Mesendoderm (in vitro differentiated cells): ENCODE measurements around the gene KDM4B.

Experiments
- DNase-seq: peaks from one replicate; pipeline ENCODE4 v3.0.0; 2013
- H2AK5ac ChIP-seq: 2 replicates; pipeline ENCODE4 v1.6.1; 2013; ENCODE audit warnings: low read length, inconsistent platforms
- H2BK120ac ChIP-seq: 2 replicates; pipeline ENCODE4 v1.6.1; 2013; ENCODE audit warnings: low read depth, mild to moderate bottlenecking, low read length, moderate library complexity, mixed read lengths
- H2BK15ac ChIP-seq: replicated peaks from 2 replicates; pipeline ENCODE4 v1.6.1; 2013; ENCODE audit warnings: low read depth, mild to moderate bottlenecking, moderate library complexity
- H2BK5ac ChIP-seq: 2 replicates; pipeline ENCODE4 v1.6.1; 2013; ENCODE audit warnings: low read length, inconsistent platforms
- H3K18ac ChIP-seq: 2 replicates; pipeline ENCODE4 v1.6.1; 2013; ENCODE audit warnings: mild to moderate bottlenecking, low read length, mixed read lengths
- H3K23ac ChIP-seq: one replicate; pipeline ENCODE4 v1.6.1; 2013; ENCODE audit warnings: low read length
- H3K27ac ChIP-seq: 2 replicates; pipeline ENCODE4 v1.5.1; 2013; ENCODE audit warnings: low read depth, mild to moderate bottlenecking, inconsistent platforms, low read length, moderate library complexity
- H3K27me3 ChIP-seq: 2 replicates; pipeline ENCODE4 v1.6.1; 2013; ENCODE audit warnings: low read length, control low read depth, mild to moderate bottlenecking, inconsistent platforms; ENCODE audit not compliant: insufficient read depth, poor library complexity
- H3K36me3 ChIP-seq: 2 replicates; pipeline ENCODE4 v1.6.1; 2013; ENCODE audit warnings: low read length, inconsistent platforms; ENCODE audit not compliant: control insufficient read depth, insufficient read depth
- H3K4ac ChIP-seq: one replicate; pipeline ENCODE4 v1.6.1; 2013; ENCODE audit warnings: low read depth, mild to moderate bottlenecking, low read length, moderate library complexity
- H3K4me1 ChIP-seq: 2 replicates; pipeline ENCODE4 v1.6.1; 2013; ENCODE audit warnings: low read depth, low read length, inconsistent platforms; ENCODE audit not compliant: control insufficient read depth
- H3K4me2 ChIP-seq: 2 replicates; pipeline ENCODE4 v1.6.1; 2013; ENCODE audit warnings: low read length
- H3K4me3 ChIP-seq: 2 replicates; pipeline ENCODE4 v1.5.1; 2013; ENCODE audit warnings: mild to moderate bottlenecking, low read length
- H3K56ac ChIP-seq: one replicate; pipeline ENCODE4 v1.6.1; 2013; ENCODE audit warnings: low read length
- H3K79me1 ChIP-seq: 2 replicates; pipeline ENCODE4 v1.6.1; 2013; ENCODE audit warnings: low read length, inconsistent platforms
- H3K79me2 ChIP-seq: 2 replicates; pipeline ENCODE4 v1.6.1; 2013; ENCODE audit warnings: mild to moderate bottlenecking, low read length; ENCODE audit not compliant: control insufficient read depth, insufficient read depth
- H3K9ac ChIP-seq: 2 replicates; pipeline ENCODE4 v1.6.1; 2013; ENCODE audit warnings: low read length, inconsistent platforms
- H4K5ac ChIP-seq: one replicate; pipeline ENCODE4 v1.6.1; 2013; ENCODE audit warnings: low read length
- H4K8ac ChIP-seq: one replicate; pipeline ENCODE4 v1.6.1; 2013; ENCODE audit warnings: low read depth, mild to moderate bottlenecking, control low read depth, low read length, moderate library complexity
- WGBS: extraction: QIAGEN DNeasy Blood & Tissue Kit; methylation state at CpG from one replicate; pipeline ENCODE4 v1.1.7; 2013; ENCODE audit warnings: low lambda C conversion rate, missing lambda C conversion rate; ENCODE audit not compliant: insufficient coverage; ENCODE audit errors: extremely low coverage; 5-methylcytosine and 5-hydroxymethylcytosine counted together

Gene KDM4B

DNA sequence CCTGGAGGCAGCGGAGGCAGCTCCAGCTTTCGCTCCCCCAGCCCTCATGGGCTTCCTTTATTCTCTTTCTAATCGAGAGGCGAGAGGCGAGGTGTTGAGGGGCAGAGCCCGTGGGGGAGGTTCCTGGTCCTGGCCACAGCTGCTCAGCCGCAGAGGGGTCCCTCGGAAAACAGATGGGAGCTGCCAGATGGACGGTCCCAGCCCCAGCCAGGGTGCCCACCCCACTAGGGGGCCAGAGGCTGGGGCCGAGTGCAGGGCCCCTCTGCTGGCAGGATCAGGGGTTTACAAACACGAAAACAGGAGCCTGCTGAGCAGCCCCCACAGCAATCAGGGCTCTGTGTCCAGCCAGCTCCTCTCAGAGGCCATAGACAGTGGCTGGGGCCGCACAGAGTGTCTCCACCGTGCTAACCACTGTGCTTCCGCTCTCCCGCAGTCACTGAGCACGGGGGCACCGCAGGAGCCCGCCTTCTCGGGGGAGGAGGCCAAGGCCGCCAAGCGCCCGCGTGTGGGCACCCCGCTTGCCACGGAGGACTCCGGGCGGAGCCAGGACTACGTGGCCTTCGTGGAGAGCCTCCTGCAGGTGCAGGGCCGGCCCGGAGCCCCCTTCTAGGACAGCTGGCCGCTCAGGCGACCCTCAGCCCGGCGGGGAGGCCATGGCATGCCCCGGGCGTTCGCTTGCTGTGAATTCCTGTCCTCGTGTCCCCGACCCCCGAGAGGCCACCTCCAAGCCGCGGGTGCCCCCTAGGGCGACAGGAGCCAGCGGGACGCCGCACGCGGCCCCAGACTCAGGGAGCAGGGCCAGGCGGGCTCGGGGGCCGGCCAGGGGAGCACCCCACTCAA lies 182.2 kb downstream of the KDM4B start:
- no peak overlapping the region for H3K18ac ChIP-seq
- DNase-seq: no peak
- WGBS: no CpG with 5 or more reads among the region's 52 CpGs

DNA sequence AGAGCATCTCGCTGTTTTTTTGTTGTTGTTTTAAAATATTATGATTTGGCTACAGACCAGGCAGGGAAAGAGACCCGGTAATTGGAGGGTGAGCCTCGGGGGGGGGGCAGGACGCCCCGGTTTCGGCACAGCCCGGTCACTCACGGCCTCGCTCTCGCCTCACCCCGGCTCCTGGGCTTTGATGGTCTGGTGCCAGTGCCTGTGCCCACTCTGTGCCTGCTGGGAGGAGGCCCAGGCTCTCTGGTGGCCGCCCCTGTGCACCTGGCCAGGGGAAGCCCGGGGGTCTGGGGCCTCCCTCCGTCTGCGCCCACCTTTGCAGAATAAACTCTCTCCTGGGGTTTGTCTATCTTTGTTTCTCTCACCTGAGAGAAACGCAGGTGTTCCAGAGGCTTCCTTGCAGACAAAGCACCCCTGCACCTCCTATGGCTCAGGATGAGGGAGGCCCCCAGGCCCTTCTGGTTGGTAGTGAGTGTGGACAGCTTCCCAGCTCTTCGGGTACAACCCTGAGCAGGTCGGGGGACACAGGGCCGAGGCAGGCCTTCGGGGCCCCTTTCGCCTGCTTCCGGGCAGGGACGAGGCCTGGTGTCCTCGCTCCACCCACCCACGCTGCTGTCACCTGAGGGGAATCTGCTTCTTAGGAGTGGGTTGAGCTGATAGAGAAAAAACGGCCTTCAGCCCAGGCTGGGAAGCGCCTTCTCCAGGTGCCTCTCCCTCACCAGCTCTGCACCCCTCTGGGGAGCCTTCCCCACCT lies 183.3 kb downstream of the KDM4B start:
- Histone ChIP-seq H4K5ac (no peak overlapping the region), H3K27ac (no peak overlapping the region), H3K18ac (no peak overlapping the region), H3K27me3 (no peaks in the 10 kb centered on the region), H2BK15ac (no peak overlapping the region), H4K8ac (no peak overlapping the region), H3K23ac (no peak overlapping the region), H3K4ac (no peak overlapping the region), H3K4me2 (no peak overlapping the region), H3K56ac (no peak overlapping the region), H3K79me2 (no peaks in the 10 kb centered on the region), H3K79me1 (no peaks in the 10 kb centered on the region), H3K4me1 (no peaks in the 10 kb centered on the region), H3K9ac (no peak overlapping the region), H2BK5ac (no peak overlapping the region), H2AK5ac (no peak overlapping the region), H3K36me3 (no peaks in the 10 kb centered on the region), H2BK120ac (no peak overlapping the region), H3K4me3 (no peak overlapping the region)
- DNase-seq: no peak
- no CpG with 5 or more reads among the region's 27 CpGs for WGBS

More for the DNA sequence above, 182.2 kb downstream of the KDM4B start:
- Histone ChIP-seq H3K4me3 (no peak overlapping the region), H4K8ac (no peak overlapping the region), H3K23ac (no peak overlapping the region), H3K27me3 (no peaks in the 10 kb centered on the region), H3K4ac (no peak overlapping the region), H3K27ac (no peak overlapping the region), H3K36me3 (no peaks in the 10 kb centered on the region), H3K4me1 (no peaks in the 10 kb centered on the region), H3K56ac (no peak overlapping the region), H3K79me2 (no peaks in the 10 kb centered on the region), H2BK5ac (no peak overlapping the region), H2BK15ac (no peak overlapping the region), H4K5ac (no peak overlapping the region), H2AK5ac (no peak overlapping the region), H2BK120ac (no peak overlapping the region), H3K4me2 (no peak overlapping the region), H3K79me1 (no peaks in the 10 kb centered on the region), H3K9ac (no peak overlapping the region)

DNA sequence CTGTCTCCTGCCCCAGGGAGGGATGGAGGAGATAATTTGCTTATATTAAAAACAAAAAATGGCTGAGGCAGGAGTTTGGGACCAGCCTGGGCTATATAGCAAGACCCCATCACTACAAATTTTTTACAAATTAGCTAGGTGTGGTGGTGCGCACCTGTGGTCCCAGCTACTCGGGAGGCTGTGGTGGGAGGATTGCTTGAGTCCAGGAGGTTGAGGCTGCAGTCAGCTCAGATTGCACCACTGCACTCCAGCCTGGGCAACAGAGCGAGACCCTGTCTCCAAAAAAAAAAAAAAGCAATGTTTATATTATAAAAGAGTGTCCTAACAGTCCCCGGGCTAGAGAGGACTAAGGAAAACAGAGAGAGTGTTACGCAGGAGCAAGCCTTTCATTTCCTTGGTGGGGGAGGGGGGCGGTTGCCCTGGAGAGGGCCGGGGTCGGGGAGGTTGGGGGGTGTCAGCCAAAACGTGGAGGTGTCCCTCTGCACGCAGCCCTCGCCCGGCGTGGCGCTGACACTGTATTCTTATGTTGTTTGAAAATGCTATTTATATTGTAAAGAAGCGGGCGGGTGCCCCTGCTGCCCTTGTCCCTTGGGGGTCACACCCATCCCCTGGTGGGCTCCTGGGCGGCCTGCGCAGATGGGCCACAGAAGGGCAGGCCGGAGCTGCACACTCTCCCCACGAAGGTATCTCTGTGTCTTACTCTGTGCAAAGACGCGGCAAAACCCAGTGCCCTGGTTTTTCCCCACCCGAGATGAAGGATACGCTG lies 184.0 kb downstream of the KDM4B start:
- H2AK5ac ChIP-seq: no peak overlapping the region
- H3K79me1 ChIP-seq: no peaks in the 10 kb centered on the region
- no CpG with 5 or more reads among the region's 24 CpGs for WGBS
- no peak overlapping the region for H3K23ac ChIP-seq
- no peak overlapping the region for H2BK15ac ChIP-seq
- no peaks in the 10 kb centered on the region for H3K36me3 ChIP-seq
- no peak overlapping the region for H4K8ac ChIP-seq
- H3K79me2 ChIP-seq: no peaks in the 10 kb centered on the region
- no peaks in the 10 kb centered on the region for H3K27me3 ChIP-seq
- no peak overlapping the region for H3K4me2 ChIP-seq
- no peak overlapping the region for H3K56ac ChIP-seq
- H3K18ac ChIP-seq: no peak overlapping the region
- DNase-seq: no peak
- no peak overlapping the region for H2BK120ac ChIP-seq
- no peaks in the 10 kb centered on the region for H3K4me1 ChIP-seq
- H3K9ac ChIP-seq: no peak overlapping the region
- H3K4ac ChIP-seq: no peak overlapping the region
- no peak overlapping the region for H3K27ac ChIP-seq
- H2BK5ac ChIP-seq: no peak overlapping the region
- no peak overlapping the region for H3K4me3 ChIP-seq
- no peak overlapping the region for H4K5ac ChIP-seq

GRCh38 chr19:5153601-5154128 lies 184.8 kb downstream of the KDM4B start:
- no peak for DNase-seq
- no peak overlapping the region for H3K56ac ChIP-seq
- no peaks in the 10 kb centered on the region for H3K79me1 ChIP-seq
- H3K4me3 ChIP-seq: no peak overlapping the region
- H2BK120ac ChIP-seq: no peak overlapping the region
- no peak overlapping the region for H2BK5ac ChIP-seq
- no peaks in the 10 kb centered on the region for H3K27me3 ChIP-seq
- no peak overlapping the region for H2BK15ac ChIP-seq
- no peak overlapping the region for H3K18ac ChIP-seq
- no CpG with 5 or more reads among the region's 14 CpGs for WGBS
- no peak overlapping the region for H3K4ac ChIP-seq
- H3K23ac ChIP-seq: no peak overlapping the region
- H4K8ac ChIP-seq: no peak overlapping the region
- no peaks in the 10 kb centered on the region for H3K4me1 ChIP-seq
- H3K36me3 ChIP-seq: no peaks in the 10 kb centered on the region
- no peak overlapping the region for H2AK5ac ChIP-seq
- H3K9ac ChIP-seq: no peak overlapping the region
- H3K79me2 ChIP-seq: no peaks in the 10 kb centered on the region
- H3K4me2 ChIP-seq: no peak overlapping the region
- H3K27ac ChIP-seq: no peak overlapping the region
- no peak overlapping the region for H4K5ac ChIP-seq

GRCh38 chr19:5154129-5154798 lies 185.4 kb downstream of the KDM4B start:
- no peaks in the 10 kb centered on the region for H3K79me2 ChIP-seq
- DNase-seq: peak; percentile 62
- H3K27me3 ChIP-seq: no peaks in the 10 kb centered on the region
- no peak overlapping the region for H3K23ac ChIP-seq
- no peak overlapping the region for H3K27ac ChIP-seq
- no CpG with 5 or more reads among the region's 17 CpGs for WGBS
- no peak overlapping the region for H2BK5ac ChIP-seq
- no peak overlapping the region for H3K18ac ChIP-seq
- H3K4ac ChIP-seq: no peak overlapping the region
- H3K4me3 ChIP-seq: no peak overlapping the region
- no peak overlapping the region for H3K9ac ChIP-seq
- H3K36me3 ChIP-seq: no peaks in the 10 kb centered on the region
- no peak overlapping the region for H2BK120ac ChIP-seq
- H3K4me2 ChIP-seq: no peak overlapping the region
- H2AK5ac ChIP-seq: no peak overlapping the region
- no peak overlapping the region for H4K5ac ChIP-seq
- H3K79me1 ChIP-seq: no peaks in the 10 kb centered on the region
- H3K56ac ChIP-seq: no peak overlapping the region
- H4K8ac ChIP-seq: no peak overlapping the region
- H2BK15ac ChIP-seq: no peak overlapping the region
- no peaks in the 10 kb centered on the region for H3K4me1 ChIP-seq
